Esophagus squamous epithelium (tissue), 5 donors: ENCODE data around the gene RGS3. TPM values are rescaled to one million over a fixed set of nuclear protein-coding genes. Genes with fewer than 3 reads are reported as not detected.
"Not testable (repeated sequence)": the region's sequence is repeated elsewhere in the genome, so short reads cannot be mapped to it uniquely, and the experiment has no call there.

Source experiments
- DNase-seq: peaks from one replicate; lab custom pipeline; 2025; lab: John Stamatoyannopoulos, UW
- H3K27ac ChIP-seq, 4 donors: fragments of 200-600 bp; sonication (generic); one replicate each; pipeline ENCODE4 v1.5.1; 2016 to 2019; ENCODE audit warnings: mild to moderate bottlenecking in 1 of 4
- H3K27me3 ChIP-seq, 4 donors: fragments of 200-600 bp; sonication (generic); 1 replicate in 3 of 4; 2 replicates in 1 of 4; pipeline versions ENCODE4 v1.5.1 to v1.6.0; 2017 to 2021; ENCODE audit warnings: antibody characterized with exemption in 1 of 4
- H3K36me3 ChIP-seq, 3 donors: fragments of 200-600 bp; sonication (generic); one replicate each; pipeline ENCODE4 v1.5.1; 2016 to 2019
- H3K4me1 ChIP-seq, 3 donors: fragments of 200-600 bp; sonication (generic); one replicate each; pipeline ENCODE4 v1.5.1; 2017 to 2019
- H3K4me3 ChIP-seq, 4 donors: fragments of 200-600 bp; sonication (generic); 1 replicate in 3 of 4; 2 replicates in 1 of 4; pipeline ENCODE4 v1.5.1; 2016 to 2019; ENCODE audit warnings: mild to moderate bottlenecking in 2 of 4, moderate library complexity in 1 of 4
- H3K9me3 ChIP-seq, 3 donors: fragments of 200-600 bp; sonication (generic); one replicate each; pipeline ENCODE4 v1.5.1; 2016 to 2019
- POLR2A ChIP-seq, 4 donors: fragments of 450-650 bp; IDR thresholded peaks; one replicate each; pipeline ENCODE4 v1.6.1; 2017; ENCODE audit warnings: antibody characterized with exemption in 4 of 4, mild to moderate bottlenecking in 4 of 4, moderate library complexity in 3 of 4
- WGBS, 2 donors: methylation state at CpG; one replicate each; pipeline ENCODE4 v1.1.5; 2018; 5-methylcytosine and 5-hydroxymethylcytosine counted together
- intact Hi-C: fragments of 100-400 bp; cut with DNase I; formaldehyde crosslinking; loops from one replicate; pipeline ENCODE4 v1.15.0; 2022
- total RNA-seq, 4 donors: library from RNA; depleted of rRNA; stranded (reverse); fragments of >200 nt; gene quantifications; one replicate each; pipeline ENCODE4 v1.1.0, GENCODE V29; 2016
- TF ChIP-seq, protein P1 (sequence below), 6 experiments: fragments of 450-650 bp in 4 of 6; fragments of 200-600 bp in 2 of 6; sonication (generic) in 2 of 6; IDR thresholded peaks; one replicate each; pipeline ENCODE4 v1.5.1; 2016 to 2019; ENCODE audit warnings: antibody characterized with exemption in 6 of 6, mild to moderate bottlenecking in 4 of 6, moderate library complexity in 4 of 6
- donor health status: DM: yes; HTN: yes; CAD: no.

Gene RGS3
- total RNA-seq, 4 donors from 2014 or later = 9.7 to 16.3 (median 12.7) TPM

- no peaks in the 10 kb centered on the region for H3K9me3 ChIP-seq
- DNase-seq = no peak
- H3K4me1 ChIP-seq = peaks cover 0 to 25% (median 5%) of the 10 kb centered on the region in 3 donors
- peak overlapping the region in 2 of 4 donors; percentile 31 to 74 for H3K27ac ChIP-seq
- H3K27me3 ChIP-seq = no peaks in the 10 kb centered on the region
- no peak overlapping the region for H3K4me3 ChIP-seq
- WGBS, 2 donors = 93 to 97% methylated on average over 6 of the region's 6 CpGs
- peaks cover 0 to 4% (median 0%) of the 10 kb centered on the region in 3 donors for H3K36me3 ChIP-seq
- intact Hi-C loops = no loop called here
- TF ChIP-seq, protein P1, sequence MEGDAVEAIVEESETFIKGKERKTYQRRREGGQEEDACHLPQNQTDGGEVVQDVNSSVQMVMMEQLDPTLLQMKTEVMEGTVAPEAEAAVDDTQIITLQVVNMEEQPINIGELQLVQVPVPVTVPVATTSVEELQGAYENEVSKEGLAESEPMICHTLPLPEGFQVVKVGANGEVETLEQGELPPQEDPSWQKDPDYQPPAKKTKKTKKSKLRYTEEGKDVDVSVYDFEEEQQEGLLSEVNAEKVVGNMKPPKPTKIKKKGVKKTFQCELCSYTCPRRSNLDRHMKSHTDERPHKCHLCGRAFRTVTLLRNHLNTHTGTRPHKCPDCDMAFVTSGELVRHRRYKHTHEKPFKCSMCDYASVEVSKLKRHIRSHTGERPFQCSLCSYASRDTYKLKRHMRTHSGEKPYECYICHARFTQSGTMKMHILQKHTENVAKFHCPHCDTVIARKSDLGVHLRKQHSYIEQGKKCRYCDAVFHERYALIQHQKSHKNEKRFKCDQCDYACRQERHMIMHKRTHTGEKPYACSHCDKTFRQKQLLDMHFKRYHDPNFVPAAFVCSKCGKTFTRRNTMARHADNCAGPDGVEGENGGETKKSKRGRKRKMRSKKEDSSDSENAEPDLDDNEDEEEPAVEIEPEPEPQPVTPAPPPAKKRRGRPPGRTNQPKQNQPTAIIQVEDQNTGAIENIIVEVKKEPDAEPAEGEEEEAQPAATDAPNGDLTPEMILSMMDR (IDR thresholded peaks at IDR 0.05) = no peak
- TF ChIP-seq POLR2A (IDR thresholded peaks at IDR 0.05) = no peak
Observed at GRCh38 chr9:113486327-113486726, 22.8 kb downstream of the RGS3 start.

- DNase-seq = no peak
- H3K36me3 ChIP-seq = peaks cover 0 to 4% (median 0%) of the 10 kb centered on the region in 3 donors
- H3K4me1 ChIP-seq = peaks cover 0 to 42% (median 13%) of the 10 kb centered on the region in 3 donors
- 63 to 67% methylated on average over 4 of the region's 4 CpGs for WGBS, 2 donors
- H3K4me3 ChIP-seq = no peak overlapping the region
- intact Hi-C loops = no loop called here
- TF ChIP-seq POLR2A (IDR thresholded peaks at IDR 0.05) = no peak
- TF ChIP-seq, protein P1 (IDR thresholded peaks at IDR 0.05) = no peak
- H3K9me3 ChIP-seq = no peaks in the 10 kb centered on the region
- H3K27me3 ChIP-seq = no peaks in the 10 kb centered on the region
- H3K27ac ChIP-seq = peak overlapping the region in 3 of 4 donors; percentile 25 to 57 (median 38)
Observed at GRCh38 chr9:113488071-113488470, 24.5 kb downstream of the RGS3 start.

DNA sequence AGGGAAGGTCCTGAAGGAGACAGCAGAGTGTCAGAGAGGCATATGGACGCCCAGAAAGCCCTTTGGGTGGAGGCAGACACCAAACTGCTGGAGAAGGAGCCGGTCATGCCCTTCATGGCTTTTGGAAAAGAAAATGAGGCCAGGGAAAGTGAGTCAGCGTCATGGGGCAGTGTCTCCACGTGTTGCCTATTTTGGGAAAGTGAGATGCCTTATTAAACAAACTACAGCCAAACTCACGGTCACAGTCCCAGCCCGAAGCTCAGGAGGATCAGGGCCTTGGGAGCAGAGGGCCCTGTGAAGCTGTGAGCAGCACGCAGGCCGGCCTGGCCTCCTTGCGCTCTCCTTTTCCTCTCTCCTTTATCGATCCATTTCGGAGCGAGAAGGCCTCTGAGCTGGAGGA lies 25.0 kb downstream of the RGS3 start:
- TF ChIP-seq POLR2A (IDR thresholded peaks at IDR 0.05) = no peak
- TF ChIP-seq, protein P1 (IDR thresholded peaks at IDR 0.05) = no peak
- Histone ChIP-seq H3K4me1 (peaks cover 0 to 46% (median 12%) of the 10 kb centered on the region in 3 donors), H3K27ac (peak overlapping the region in 3 of 4 donors; percentile 25 to 57 (median 38)), H3K9me3 (no peaks in the 10 kb centered on the region), H3K27me3 (no peaks in the 10 kb centered on the region), H3K36me3 (peaks cover 0 to 4% (median 0%) of the 10 kb centered on the region in 3 donors), H3K4me3 (no peak overlapping the region)
- no peak for DNase-seq
- intact Hi-C loops = no loop called here
- 72% methylated on average over 9 to 12 of the region's 12 CpGs for WGBS, 2 donors

DNA sequence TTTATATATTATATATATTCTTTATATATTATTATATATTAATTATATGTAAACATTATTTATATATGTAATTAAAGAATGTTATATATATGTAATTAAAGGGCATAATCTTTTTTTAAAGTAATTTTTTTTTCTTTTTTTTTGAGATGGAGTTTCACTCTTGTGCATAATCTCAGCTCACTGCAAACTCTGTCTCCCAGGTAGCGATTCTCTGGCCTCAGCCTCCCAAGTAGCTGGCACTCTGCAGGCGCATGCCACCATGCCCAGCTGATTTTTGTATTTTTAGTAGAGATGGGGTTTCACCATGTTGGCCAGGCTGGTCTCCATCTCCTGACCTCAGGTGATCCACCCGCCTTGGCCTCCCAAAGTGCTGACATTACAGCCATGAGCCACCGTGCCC lies 27.6 kb downstream of the RGS3 start:
- 89 to 90% methylated on average over 4 of the region's 4 CpGs for WGBS, 2 donors

GRCh38 chr9:113492343-113493202 lies 29.0 kb downstream of the RGS3 start:
- Histone ChIP-seq H3K9me3 (no peaks in the 10 kb centered on the region), H3K36me3 (no peaks in the 10 kb centered on the region), H3K4me1 (peaks cover 0 to 27% (median 8%) of the 10 kb centered on the region in 3 donors), H3K4me3 (no peak overlapping the region), H3K27me3 (no peaks in the 10 kb centered on the region), H3K27ac (peak overlapping the region in 2 of 4 donors; percentile 34 to 62)
- WGBS, 2 donors = 37 to 57% methylated on average over 8 to 10 of the region's 11 CpGs
- no peak for TF ChIP-seq POLR2A (IDR thresholded peaks at IDR 0.05)
- TF ChIP-seq, protein P1 (IDR thresholded peaks at IDR 0.05) = no peak
- DNase-seq = no peak
- intact Hi-C loops = no loop called here

More for the DNA sequence above, 27.6 kb downstream of the RGS3 start:
- H3K36me3 ChIP-seq, H3K4me3 ChIP-seq, DNase-seq, H3K9me3 ChIP-seq, H3K27me3 ChIP-seq, intact Hi-C loops: not testable (repeated sequence)
- peak overlapping the region in 1 of 4 donors; percentile 34 for H3K27ac ChIP-seq
- peaks cover 0 to 27% (median 8%) of the 10 kb centered on the region in 3 donors for H3K4me1 ChIP-seq
